Keratinocyte (primary cell): ENCODE measurements around the gene ZNF710. TPM values are rescaled to one million over a fixed set of nuclear protein-coding genes. Genes with fewer than 3 reads are reported as not detected.
A peak's percentile ranks its signal among the peaks of the same experiment; 100 is the strongest.

ENCODE experiments used
- DNase-seq: peaks from one replicate; pipeline ENCODE4 v3.0.0-alpha.2; 2011; ENCODE audit warnings: low read depth, missing footprints, low spot score
- FAIRE-seq: peaks from 2 replicates; lab custom pipeline; 2011; peaks lifted over from hg19 to GRCh38; lab: Jason Lieb, UNC
- H2AFZ ChIP-seq: 2 replicates; pipeline ENCODE4 v1.6.0; 2012; ENCODE audit warnings: low read length, control low read depth, inconsistent platforms; ENCODE audit not compliant: control insufficient read depth
- H3K27ac ChIP-seq: 2 replicates; pipeline ENCODE4 v1.5.1; 2011; ENCODE audit warnings: low read length; ENCODE audit not compliant: control insufficient read depth, insufficient read depth
- H3K27me3 ChIP-seq: 3 replicates; pipeline ENCODE4 v1.6.0; 2011; ENCODE audit warnings: low read length; ENCODE audit not compliant: control insufficient read depth, insufficient read depth; ENCODE audit errors: extremely low read depth
- H3K36me3 ChIP-seq, 2 experiments: 2 replicates in 1 of 2; 3 replicates in 1 of 2; pipeline ENCODE4 v1.5.1; 2011; ENCODE audit warnings: low read length in 2 of 2, mild to moderate bottlenecking in 1 of 2; ENCODE audit not compliant: control insufficient read depth in 2 of 2, insufficient read depth in 2 of 2; ENCODE audit errors: extremely low read depth in 1 of 2
- H3K4me1 ChIP-seq: 3 replicates; pipeline ENCODE4 v1.5.1; 2011; ENCODE audit warnings: low read length; ENCODE audit not compliant: control insufficient read depth, insufficient read depth; ENCODE audit errors: extremely low read depth
- H3K4me2 ChIP-seq: 3 replicates; pipeline ENCODE4 v1.6.0; 2011; ENCODE audit warnings: low read depth, low read length; ENCODE audit not compliant: control insufficient read depth, insufficient read depth; ENCODE audit errors: extremely low read depth
- H3K4me3 ChIP-seq, 3 experiments: fragments of 200-600 bp in 1 of 3; sonication (generic) in 1 of 3; 2 replicates in 2 of 3; 3 replicates in 1 of 3; pipeline ENCODE4 v1.5.1; 2011 to 2016; ENCODE audit warnings: low read length in 3 of 3, mild to moderate bottlenecking in 3 of 3, control low read depth in 2 of 3, inconsistent platforms in 1 of 3, low read depth in 1 of 3, mixed read lengths in 1 of 3, mixed run types in 1 of 3, moderate library complexity in 1 of 3; ENCODE audit not compliant: control insufficient read depth in 2 of 3, insufficient read depth in 2 of 3; ENCODE audit errors: extremely low read depth in 1 of 3
- H3K79me2 ChIP-seq: 2 replicates; pipeline ENCODE4 v1.6.0; 2012; ENCODE audit warnings: low read length; ENCODE audit not compliant: control insufficient read depth, insufficient read depth
- H3K9ac ChIP-seq: 3 replicates; pipeline ENCODE4 v1.6.0; 2011; ENCODE audit warnings: low read length; ENCODE audit not compliant: control insufficient read depth, insufficient read depth; ENCODE audit errors: extremely low read depth
- H3K9me1 ChIP-seq: 3 replicates; pipeline ENCODE4 v1.6.0; 2011; ENCODE audit warnings: low read length; ENCODE audit not compliant: control insufficient read depth, insufficient read depth; ENCODE audit errors: extremely low read depth
- H3K9me3 ChIP-seq: 2 replicates; pipeline ENCODE4 v1.5.1; 2012; ENCODE audit warnings: low read depth, low read length; ENCODE audit not compliant: control insufficient read depth
- H4K20me1 ChIP-seq: 3 replicates; pipeline ENCODE4 v1.6.0; 2011; ENCODE audit warnings: low read length; ENCODE audit not compliant: control insufficient read depth, insufficient read depth; ENCODE audit errors: extremely low read depth
- EZH2 ChIP-seq: IDR thresholded peaks from one replicate; pipeline ENCODE4 v1.6.1; 2012; ENCODE audit warnings: inconsistent platforms, mild to moderate bottlenecking, low read length, moderate library complexity
- dilution Hi-C: fragments of 300-500 bp; cut with MboI; formaldehyde crosslinking; loops from one replicate; pipeline ENCODE4 v1.7.0; 2020; ENCODE audit warnings: low sequenced_read_pairs; ENCODE audit not compliant: extremely low pct_ligation_motif_present
- polyA plus RNA-seq, 5 experiments: library from polyadenylated mRNA; depleted of rRNA in 3 of 5; stranded (reverse) in 3 of 5; stranded (forward) in 1 of 5; unstranded in 1 of 5; fragments of >200 nt; gene quantifications; 1 replicate in 1 of 5; 2 replicates in 3 of 5; 3 replicates in 1 of 5; pipeline versions ENCODE4 v1.2.1 to v1.2.3, GENCODE V29; 2011 to 2012; ENCODE audit warnings: missing spikeins in 2 of 5, low read depth in 1 of 5, low replicate concordance in 1 of 5
- TF ChIP-seq, protein P1 (sequence below), 3 experiments: IDR thresholded peaks in 1 of 3; conservative IDR thresholded peaks in 1 of 3; optimal IDR thresholded peaks in 1 of 3; 2 replicates in 2 of 3; 3 replicates in 1 of 3; pipeline versions ENCODE3 to v1.5.1; 2011; ENCODE audit warnings: low read length in 3 of 3, mild to moderate bottlenecking in 3 of 3, moderate library complexity in 2 of 3, control low read depth in 1 of 3, inconsistent platforms in 1 of 3; ENCODE audit not compliant: insufficient read depth in 2 of 3; ENCODE audit errors: extremely low read depth in 1 of 3

Gene ZNF710
- polyA plus RNA-seq, 1 donor (not counting 4 experiments of a cell fraction or from before 2014, with no cell fraction given): 4.5 TPM

GRCh38 chr15:90044916-90045371, 43.8 kb downstream of the ZNF710 start:
- Histone ChIP-seq H3K79me2 (peaks cover 9% of the 10 kb centered on the region), H3K4me1 (peaks cover 30% of the 10 kb centered on the region), H2AFZ (no peak overlapping the region), H3K9ac (no peak overlapping the region), H4K20me1 (no peaks in the 10 kb centered on the region), H3K36me3 (peaks cover 4 to 6% of the 10 kb centered on the region in 2 experiments), H3K4me3 (no peak overlapping the region), H3K27me3 (no peaks in the 10 kb centered on the region), H3K9me3 (no peaks in the 10 kb centered on the region), H3K27ac (no peak overlapping the region), H3K9me1 (peaks cover 4% of the 10 kb centered on the region), H3K4me2 (no peak overlapping the region)
- DNase-seq (no peak), FAIRE-seq (no peak)
- dilution Hi-C loops: no loop called here
- TF ChIP-seq, protein P1, sequence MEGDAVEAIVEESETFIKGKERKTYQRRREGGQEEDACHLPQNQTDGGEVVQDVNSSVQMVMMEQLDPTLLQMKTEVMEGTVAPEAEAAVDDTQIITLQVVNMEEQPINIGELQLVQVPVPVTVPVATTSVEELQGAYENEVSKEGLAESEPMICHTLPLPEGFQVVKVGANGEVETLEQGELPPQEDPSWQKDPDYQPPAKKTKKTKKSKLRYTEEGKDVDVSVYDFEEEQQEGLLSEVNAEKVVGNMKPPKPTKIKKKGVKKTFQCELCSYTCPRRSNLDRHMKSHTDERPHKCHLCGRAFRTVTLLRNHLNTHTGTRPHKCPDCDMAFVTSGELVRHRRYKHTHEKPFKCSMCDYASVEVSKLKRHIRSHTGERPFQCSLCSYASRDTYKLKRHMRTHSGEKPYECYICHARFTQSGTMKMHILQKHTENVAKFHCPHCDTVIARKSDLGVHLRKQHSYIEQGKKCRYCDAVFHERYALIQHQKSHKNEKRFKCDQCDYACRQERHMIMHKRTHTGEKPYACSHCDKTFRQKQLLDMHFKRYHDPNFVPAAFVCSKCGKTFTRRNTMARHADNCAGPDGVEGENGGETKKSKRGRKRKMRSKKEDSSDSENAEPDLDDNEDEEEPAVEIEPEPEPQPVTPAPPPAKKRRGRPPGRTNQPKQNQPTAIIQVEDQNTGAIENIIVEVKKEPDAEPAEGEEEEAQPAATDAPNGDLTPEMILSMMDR (optimal IDR thresholded peaks at IDR 0.05 in 1 of 3, IDR thresholded peaks at IDR 0.05 in 1 of 3, conservative IDR thresholded peaks at IDR 0.05 in 1 of 3; ENCODE audit: extremely low read depth in 1 of 3, insufficient read depth in 2 of 3, low read length in 3 of 3): no peak
- no peak for TF ChIP-seq EZH2

- dilution Hi-C loops: no loop called here
- DNase-seq (no peak), FAIRE-seq (no peak)
- peaks cover 5 to 6% of the 10 kb centered on the region in 2 experiments for H3K36me3 ChIP-seq
- H3K27me3 ChIP-seq: no peaks in the 10 kb centered on the region
- no peak overlapping the region for H3K9ac ChIP-seq
- no peaks in the 10 kb centered on the region for H3K9me1 ChIP-seq
- H3K79me2 ChIP-seq: peaks cover 8% of the 10 kb centered on the region
- H3K4me1 ChIP-seq: peaks cover 18% of the 10 kb centered on the region
- no peaks in the 10 kb centered on the region for H3K9me3 ChIP-seq
- peak overlapping the region; percentile 3 for H3K27ac ChIP-seq
- H3K4me3 ChIP-seq: no peak overlapping the region
- H2AFZ ChIP-seq: no peak overlapping the region
- no peak for TF ChIP-seq EZH2
- TF ChIP-seq, protein P1 (optimal IDR thresholded peaks at IDR 0.05 in 1 of 3, IDR thresholded peaks at IDR 0.05 in 1 of 3, conservative IDR thresholded peaks at IDR 0.05 in 1 of 3; ENCODE audit: extremely low read depth in 1 of 3, insufficient read depth in 2 of 3, low read length in 3 of 3): no peak
- peak overlapping the region; percentile 24 for H3K4me2 ChIP-seq
- no peaks in the 10 kb centered on the region for H4K20me1 ChIP-seq
Measured at GRCh38 chr15:90046289-90046688, 45.2 kb downstream of the ZNF710 start.
